ENCODE measurements around the gene TRAPPC2B. TPM values are rescaled to one million over a fixed set of nuclear protein-coding genes. Genes with fewer than 3 reads are reported as not detected.

Gene TRAPPC2B
- 6.4 and 6.8 TPM in 2 replicates for total RNA-seq

DNA sequence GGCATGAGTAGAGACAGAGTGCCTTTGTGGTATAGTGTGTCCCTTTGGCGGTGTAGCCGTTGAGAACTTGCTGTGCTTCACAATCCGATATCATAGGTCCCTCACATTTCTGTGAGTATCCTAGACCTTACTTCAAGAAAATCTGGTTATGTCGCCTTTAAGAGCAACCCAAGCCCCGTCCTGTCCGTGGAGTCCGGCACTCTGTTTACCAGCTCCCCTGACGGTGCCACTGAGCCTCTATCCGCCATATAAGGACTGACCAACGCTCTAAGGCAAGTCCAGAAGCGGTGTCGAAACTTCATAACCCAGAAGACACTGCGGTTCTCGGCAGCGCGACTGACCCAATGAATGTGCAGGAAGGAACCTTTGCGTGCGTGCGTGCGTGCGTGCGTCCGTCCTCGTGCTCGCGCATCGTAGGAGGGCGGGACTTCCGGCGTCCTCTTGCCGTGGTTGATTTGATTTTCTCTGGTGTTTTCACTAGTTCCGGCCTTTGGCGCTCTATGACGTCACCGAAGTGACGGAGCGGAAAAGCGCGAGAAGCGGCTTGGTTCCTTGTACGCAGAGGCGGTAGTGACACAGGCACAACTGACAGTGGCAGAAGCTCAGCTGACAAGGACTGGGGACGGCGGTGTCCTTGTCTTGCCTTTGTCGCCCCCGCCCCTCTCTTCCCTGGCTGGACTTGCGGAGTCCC is at the start of gene TRAPPC2B, which contains the start of gene ZNF547:
Gene TRAPPC2B (plus strand): TSS at position 555 of the 691 bp plus-strand sequence. CDS start 1,283 bp downstream, outside the sequence.
Gene ZNF547 (plus strand): TSS at position 555 of the 691 bp plus-strand sequence. CDS start 5,005 bp downstream, outside the sequence.
- intact Hi-C loops (cut with micrococcal nuclease), result loop anchor here (1.0 to 5.0 kb wide), 21 partner anchors 12 to 1077 kb away; partner anchors contain the start of genes RPS5, ZNF132, ZNF134 and ZNF17

DNA sequence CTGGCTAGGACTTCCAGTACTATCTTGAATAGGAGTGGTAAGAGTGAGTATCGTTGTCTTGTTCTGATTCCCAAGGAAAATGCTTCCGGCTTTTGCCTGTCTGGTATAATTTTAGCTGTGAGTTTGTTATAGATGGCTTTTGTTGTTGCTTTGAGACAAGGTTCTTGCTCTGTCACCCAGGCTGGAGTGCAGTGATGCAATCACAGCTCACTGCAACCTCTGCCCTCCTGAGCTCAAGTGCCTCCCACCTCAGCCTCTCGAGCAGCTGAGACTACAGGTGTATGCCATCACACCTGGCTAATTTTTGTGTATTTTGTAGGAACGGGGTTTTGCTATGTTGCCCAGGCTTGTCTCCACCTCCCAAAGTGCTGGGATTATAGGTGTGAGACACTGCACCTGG is 49.2 kb upstream of the TRAPPC2B start:
- intact Hi-C loops (cut with micrococcal nuclease), result no loop called here

DNA sequence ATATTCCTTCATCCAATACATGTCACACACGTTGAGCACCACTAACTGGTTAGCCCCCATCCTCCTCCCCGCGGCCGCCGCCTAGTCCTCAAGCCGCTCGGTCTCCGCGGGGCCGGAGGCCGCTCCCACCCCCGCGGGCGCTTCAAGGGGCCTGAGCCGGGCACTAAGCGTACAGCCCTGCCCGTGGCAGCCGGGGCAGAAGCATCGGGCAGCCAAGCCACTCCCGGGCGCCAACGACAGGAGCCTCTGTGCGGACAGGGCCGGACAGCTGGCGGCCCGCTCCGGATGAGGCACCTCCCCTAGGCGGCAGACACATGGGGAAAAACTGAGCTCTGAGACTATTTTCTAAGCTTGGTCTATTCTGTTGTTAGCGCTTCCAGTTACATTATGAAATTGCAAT is 45.8 kb upstream of the TRAPPC2B start:
- intact Hi-C loops (cut with micrococcal nuclease), result no loop called here

DNA sequence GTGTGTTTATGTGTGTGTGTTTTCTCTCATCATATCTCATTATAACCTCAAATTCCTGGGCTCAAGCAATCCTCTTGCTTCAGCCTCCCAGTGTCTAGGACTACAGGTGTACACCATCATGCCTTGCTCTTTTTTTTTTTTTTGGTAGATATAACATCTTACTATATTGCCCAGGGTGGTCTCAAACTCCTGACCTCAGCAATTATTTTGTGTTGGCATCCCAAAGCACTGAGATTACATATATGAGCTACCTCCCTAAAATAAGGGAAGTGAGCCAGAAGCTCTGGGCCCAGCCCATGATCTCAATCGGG is 43.5 kb upstream of the TRAPPC2B start:
- intact Hi-C loops (cut with micrococcal nuclease), result loop anchor here (1.0 kb wide), 8 partner anchors 31 to 128 kb away; partner anchors contain the start of genes TRAPPC2B, ZNF17, ZNF304 and ZNF460

DNA sequence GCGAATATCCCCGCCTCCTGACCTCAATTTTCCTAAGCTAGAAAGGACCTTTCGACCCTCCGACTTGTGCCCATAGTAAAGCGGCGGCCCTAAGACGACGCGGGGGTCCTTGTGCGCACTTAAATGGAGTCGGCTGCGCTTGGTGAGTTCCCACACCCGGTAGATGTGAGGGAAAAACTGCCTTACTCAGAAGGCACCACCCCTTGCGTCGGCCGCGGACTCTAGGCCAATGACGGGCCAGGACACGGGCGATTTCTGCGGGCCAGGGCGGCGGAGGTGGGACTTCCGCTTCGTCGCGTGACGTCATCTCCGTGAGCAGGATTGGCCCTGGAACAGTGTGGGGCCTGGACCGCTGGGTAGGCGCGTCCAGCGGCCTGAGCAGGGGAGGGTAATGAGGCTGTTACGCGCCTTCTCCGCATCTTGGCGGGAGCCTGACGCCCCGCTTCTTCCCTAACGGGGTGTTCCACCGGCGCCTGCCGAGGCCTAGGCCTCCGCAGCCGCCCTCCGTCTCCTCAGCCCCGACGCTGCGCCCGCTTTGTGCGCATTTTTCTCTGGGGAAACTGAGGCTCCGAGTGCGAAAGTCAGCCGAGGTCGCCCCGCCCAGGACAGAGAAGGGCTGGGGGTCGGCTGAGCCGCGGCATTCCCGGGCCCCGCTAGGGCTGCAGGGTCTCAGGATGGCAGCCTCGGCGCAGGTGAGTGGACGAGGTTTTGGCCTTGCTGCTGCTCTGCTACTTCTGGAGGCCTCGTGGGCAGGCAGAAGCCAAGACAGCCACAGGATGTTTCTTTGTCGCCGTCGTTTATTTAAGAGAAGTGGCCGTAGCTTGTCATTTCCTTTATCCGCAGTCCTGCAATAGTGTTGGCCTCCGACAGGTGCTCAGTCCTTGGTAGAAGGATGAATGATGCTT is 42.9 kb upstream of the TRAPPC2B start, which contains the start of gene ZNF543:
Gene ZNF543 (plus strand): TSS at position 293 of the 905 bp plus-strand sequence. CDS start 382 bp downstream, at position 675.
- intact Hi-C loops (cut with micrococcal nuclease), result loop anchor here (1.0 kb wide), 8 partner anchors 31 to 128 kb away; partner anchors contain the start of genes TRAPPC2B, ZNF17, ZNF304 and ZNF460

DNA sequence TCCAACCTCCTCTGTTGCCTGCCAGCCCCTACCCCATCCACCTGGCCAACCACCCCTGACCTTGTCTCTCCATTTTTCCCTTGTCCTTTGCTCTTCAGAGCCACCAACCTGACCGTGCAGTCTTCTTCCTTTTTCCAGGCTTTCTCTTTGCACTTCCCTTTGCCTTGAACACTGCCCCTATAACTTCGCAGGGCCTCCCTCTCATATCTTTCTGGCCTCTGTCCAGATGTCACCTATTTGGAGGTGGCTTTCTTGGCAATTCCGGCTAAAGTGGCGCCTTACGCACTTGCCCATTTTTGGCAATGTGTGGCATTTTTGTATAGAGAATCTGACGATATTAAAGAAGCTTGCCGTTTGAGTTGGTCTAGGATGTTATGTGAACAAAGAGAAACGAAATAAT is 42.2 kb upstream of the TRAPPC2B start:
- intact Hi-C loops (cut with micrococcal nuclease), result no loop called here

DNA sequence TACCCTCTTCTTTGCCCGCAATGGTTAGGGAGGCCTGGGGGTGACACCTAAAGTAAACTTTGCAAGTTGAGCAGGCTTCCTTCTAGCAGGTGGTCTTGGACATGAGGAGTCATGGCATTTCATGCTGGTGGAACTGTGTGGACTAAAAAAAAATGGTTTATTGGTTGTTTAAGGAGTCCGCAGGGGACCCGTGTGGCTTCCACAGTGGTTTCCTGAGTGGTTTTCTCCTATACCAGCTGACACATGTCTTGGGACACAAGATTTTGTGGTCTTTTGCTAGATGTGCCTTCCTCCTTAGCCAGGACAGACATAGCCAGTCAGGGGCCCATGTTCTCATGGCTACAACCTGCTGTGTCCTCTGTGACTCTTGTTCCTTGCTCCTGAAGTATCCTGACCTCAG is 41.6 kb upstream of the TRAPPC2B start:
- intact Hi-C loops (cut with micrococcal nuclease), result no loop called here

- intact Hi-C loops (cut with micrococcal nuclease), result no loop called here
Measured at GRCh38 chr19:57324992-57325391, 38.4 kb upstream of the TRAPPC2B start.

DNA sequence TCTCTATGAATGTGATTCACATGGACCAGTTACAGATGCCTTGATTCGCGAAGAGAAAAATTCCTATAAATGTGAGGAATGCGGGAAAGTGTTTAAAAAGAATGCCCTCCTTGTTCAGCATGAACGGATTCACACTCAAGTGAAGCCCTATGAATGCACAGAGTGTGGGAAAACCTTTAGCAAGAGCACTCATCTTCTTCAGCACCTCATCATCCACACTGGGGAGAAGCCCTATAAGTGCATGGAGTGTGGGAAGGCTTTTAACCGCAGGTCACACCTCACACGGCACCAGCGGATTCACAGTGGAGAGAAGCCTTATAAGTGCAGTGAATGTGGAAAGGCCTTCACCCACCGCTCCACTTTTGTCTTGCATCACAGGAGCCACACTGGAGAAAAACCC is 35.4 kb upstream of the TRAPPC2B start:
- intact Hi-C loops (cut with micrococcal nuclease), result no loop called here

GRCh38 chr19:57334191-57334590 is 29.2 kb upstream of the TRAPPC2B start:
- intact Hi-C loops (cut with micrococcal nuclease), result no loop called here

DNA sequence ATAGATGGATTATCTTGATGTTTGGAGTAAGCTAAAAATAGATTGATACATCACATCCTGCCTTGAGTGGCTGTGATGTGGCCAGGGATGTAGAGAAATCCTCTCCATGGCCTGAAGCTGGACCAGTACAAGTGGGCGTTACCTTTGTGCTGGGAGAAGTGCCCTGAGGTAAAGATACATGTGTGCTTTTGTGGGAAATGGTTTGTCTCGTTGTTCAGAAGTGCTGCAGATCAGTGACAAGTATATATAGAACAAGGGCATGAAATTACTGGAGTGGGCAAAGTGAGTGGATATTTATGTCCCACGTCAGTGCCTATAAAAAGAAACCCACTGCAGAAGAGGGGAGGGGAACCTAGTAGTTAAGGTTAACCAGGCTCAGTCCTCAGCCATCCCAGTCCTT is 24.5 kb upstream of the TRAPPC2B start:
- intact Hi-C loops (cut with micrococcal nuclease), result no loop called here

GRCh38 chr19:57342582-57342981 is 20.8 kb upstream of the TRAPPC2B start:
- intact Hi-C loops (cut with micrococcal nuclease), result no loop called here

GRCh38 chr19:57348136-57348535 is 15.2 kb upstream of the TRAPPC2B start:
- intact Hi-C loops (cut with micrococcal nuclease), result no loop called here

DNA sequence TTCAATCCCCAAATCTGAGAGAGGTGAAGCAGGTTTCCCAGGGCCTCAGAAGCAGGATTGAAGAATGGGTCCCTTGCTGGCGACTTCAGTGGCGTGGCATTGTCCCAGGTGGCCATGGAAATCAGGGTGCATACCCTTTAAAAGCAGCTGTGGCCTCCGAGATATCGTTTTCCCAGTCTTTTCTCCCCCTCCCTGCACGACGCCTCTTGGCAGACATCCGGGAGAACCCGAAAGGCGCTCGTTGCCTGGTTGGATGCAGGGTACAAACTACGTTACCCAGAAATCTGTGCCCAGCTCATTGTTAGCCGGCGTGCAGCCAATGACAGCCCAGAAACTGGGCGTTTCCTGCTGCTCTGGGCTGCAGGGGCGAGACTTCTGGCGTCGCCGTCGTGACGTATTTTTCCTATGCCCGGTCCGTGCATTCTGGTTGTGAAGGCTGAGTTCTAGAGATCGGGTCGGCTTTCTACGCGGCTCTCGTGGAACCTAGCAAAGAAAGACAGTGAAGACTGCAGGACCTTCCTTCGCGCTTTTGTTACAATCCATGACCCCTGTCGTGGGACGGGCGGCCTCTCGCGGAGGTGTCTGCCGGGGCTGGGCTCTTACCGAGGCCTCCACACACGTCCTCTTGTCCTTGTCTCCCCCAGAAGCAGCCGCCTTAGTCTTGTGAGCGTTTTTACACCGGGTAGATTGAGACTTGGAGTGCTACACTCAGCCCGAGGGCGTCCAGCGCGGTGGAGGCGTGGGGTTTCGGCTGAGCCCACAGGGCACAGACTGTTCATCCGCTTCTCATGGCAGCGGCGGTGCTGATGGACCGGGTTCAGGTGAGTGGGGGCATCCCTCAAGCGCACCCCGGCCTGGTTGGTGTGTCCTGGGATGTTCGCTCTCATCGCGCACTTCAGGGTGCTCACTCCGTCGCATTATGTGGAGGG is 12.2 kb upstream of the TRAPPC2B start, which contains the start of gene ZNF304:
Gene ZNF304 (plus strand): TSS at position 395 of the 929 bp plus-strand sequence. CDS start 394 bp downstream, at position 789.
- intact Hi-C loops (cut with micrococcal nuclease), result loop anchor here (1.0 to 5.0 kb wide), 14 partner anchors 12 to 1089 kb away; partner anchors contain the start of genes ERVK3-1, TRAPPC2B, ZNF132 and ZNF17

DNA sequence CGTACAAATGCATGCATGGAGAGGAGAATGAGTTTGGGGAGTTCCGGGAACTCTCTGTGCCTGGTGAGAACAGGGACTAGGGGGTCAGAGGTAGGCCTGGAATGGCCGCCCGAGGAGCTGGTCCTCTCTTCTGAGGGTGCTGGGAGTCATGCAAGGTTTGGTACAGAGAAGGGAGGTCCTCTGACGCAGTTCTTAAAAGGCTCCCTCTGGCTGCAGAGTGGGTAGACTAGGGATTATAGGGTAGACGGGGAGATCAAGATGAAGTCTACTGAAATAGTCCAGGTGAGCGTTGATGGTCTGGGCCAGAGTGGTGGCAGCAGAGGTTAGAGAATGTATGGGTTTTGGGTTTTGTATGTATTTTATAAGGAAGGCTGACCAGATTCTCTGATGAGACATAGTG is 11.5 kb upstream of the TRAPPC2B start:
- intact Hi-C loops (cut with micrococcal nuclease), result loop anchor here (1.0 to 5.0 kb wide), 12 partner anchors 11 to 1088 kb away; partner anchors contain the start of genes ERVK3-1, TRAPPC2B, ZNF132 and ZNF17

GRCh38 chr19:57355916-57356315 is 7.4 kb upstream of the TRAPPC2B start:
- intact Hi-C loops (cut with micrococcal nuclease), result no loop called here

GRCh38 chr19:57357406-57357805 is 5.9 kb upstream of the TRAPPC2B start:
- intact Hi-C loops (cut with micrococcal nuclease), result no loop called here

- intact Hi-C loops (cut with micrococcal nuclease), result no loop called here
Measured at GRCh38 chr19:57359300-57359699, 4.1 kb upstream of the TRAPPC2B start.

DNA sequence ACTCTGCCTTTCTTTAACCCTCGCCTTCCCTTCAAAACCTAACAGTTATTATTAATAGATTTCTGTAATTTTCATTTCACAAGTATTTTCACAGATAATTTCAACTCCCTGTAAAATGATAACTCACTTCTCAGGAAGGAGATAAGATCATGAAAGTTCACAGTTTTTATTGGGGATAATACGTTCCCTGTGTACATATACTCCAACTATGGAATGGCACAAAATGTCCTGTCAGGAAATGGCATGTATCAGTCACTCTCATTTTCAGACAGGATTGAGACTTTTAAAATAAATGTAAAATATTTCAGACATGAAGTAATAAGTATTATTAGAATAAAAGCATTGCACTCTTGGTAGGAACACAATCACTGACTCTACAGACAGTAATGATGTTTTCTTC is 932 bp upstream of the TRAPPC2B start:
- intact Hi-C loops (cut with micrococcal nuclease), result loop anchor here (2.0 to 5.0 kb wide), 3 partner anchors 252 to 1018 kb away; partner anchors contain the start of genes ZNF134, ZNF582 and ZNF837

DNA sequence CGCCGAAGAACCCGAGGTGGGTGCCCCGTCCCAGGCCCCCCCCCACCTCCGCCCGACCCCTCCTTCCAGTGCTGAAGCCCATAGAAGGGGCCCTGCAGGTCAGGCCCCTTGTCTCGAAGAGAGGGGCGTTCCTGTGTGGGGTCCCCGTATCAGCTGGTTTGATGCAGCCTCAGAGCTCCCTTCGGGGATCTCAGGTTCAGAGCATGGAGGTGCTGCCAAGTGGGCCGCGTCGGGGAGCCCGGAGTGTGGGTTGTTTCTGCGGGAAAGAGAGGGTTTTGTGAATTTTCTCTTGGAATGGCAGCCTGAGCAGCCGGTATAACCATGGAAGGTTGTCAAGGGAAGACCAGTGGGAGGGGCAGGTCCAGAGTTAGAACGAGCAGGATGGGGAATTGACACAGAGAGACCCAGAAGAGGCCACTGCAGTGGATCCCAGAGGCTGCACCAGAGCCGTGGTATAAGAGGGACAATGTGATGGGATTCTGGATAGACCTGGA is 384 bp downstream of the TRAPPC2B start:
- intact Hi-C loops (cut with micrococcal nuclease), result loop anchor here (1.0 to 5.0 kb wide), 21 partner anchors 12 to 1077 kb away; partner anchors contain the start of genes RPS5, ZNF132, ZNF134 and ZNF17
